A673 (cell line): Measurements from ENCODE around the gene TNFAIP2.

ENCODE experiments used
- EZH2 ChIP-seq: fragments of 200-600 bp; sonication (generic); IDR thresholded peaks from 2 replicates; pipeline ENCODE4 v1.6.1; 2017; ENCODE audit warnings: borderline replicate concordance, low read depth, mild to moderate bottlenecking, mixed read lengths, antibody characterized with exemption, low read length; ENCODE audit not compliant: poor library complexity, severe bottlenecking
- TF ChIP-seq, protein P1 (sequence below): fragments of 300-800, 200-600 bp; sonication (generic); conservative IDR thresholded peaks from 2 replicates; pipeline ENCODE4 v1.5.1; 2017; ENCODE audit warnings: low read depth, mild to moderate bottlenecking, antibody characterized with exemption, low read length, moderate library complexity, mixed read lengths

DNA sequence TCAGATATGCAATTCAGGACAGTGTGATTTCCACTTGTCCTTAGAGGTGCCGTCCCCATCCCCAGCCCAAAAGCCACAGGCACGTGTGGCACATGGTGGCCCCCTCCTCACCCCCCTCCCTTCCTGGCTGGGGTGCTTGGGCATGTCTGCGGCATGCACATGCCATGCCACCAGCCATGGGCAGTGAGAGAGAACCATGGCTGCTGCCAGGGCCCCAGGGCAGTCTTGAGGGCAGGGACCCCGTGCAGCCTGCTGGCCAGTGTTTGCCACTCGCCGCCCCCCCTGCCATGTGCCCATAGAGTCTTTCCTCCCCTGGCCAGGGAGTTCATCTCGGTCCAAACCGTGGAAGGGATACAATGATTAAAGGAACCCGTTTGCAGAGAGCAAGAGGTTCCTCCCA is 41.5 kb downstream of the TNFAIP2 start:
- TF ChIP-seq, protein P1, sequence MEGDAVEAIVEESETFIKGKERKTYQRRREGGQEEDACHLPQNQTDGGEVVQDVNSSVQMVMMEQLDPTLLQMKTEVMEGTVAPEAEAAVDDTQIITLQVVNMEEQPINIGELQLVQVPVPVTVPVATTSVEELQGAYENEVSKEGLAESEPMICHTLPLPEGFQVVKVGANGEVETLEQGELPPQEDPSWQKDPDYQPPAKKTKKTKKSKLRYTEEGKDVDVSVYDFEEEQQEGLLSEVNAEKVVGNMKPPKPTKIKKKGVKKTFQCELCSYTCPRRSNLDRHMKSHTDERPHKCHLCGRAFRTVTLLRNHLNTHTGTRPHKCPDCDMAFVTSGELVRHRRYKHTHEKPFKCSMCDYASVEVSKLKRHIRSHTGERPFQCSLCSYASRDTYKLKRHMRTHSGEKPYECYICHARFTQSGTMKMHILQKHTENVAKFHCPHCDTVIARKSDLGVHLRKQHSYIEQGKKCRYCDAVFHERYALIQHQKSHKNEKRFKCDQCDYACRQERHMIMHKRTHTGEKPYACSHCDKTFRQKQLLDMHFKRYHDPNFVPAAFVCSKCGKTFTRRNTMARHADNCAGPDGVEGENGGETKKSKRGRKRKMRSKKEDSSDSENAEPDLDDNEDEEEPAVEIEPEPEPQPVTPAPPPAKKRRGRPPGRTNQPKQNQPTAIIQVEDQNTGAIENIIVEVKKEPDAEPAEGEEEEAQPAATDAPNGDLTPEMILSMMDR: no peak
- no peak for TF ChIP-seq EZH2
